Erythroblast (primary cell): ENCODE data around the gene TMEM179.
A peak's percentile ranks its signal among the peaks of the same experiment; 100 is the strongest.

Experiments
- DNase-seq, 2 experiments: peaks; one replicate each; lab custom pipeline; 2025; lab: John Stamatoyannopoulos, UW
- GATA1 ChIP-seq: IDR thresholded peaks from 2 replicates; pipeline ENCODE4 v1.6.1; 2011; ENCODE audit warnings: low read depth, mild to moderate bottlenecking, control low read depth, low read length, moderate library complexity
- POLR2A ChIP-seq: IDR thresholded peaks from 2 replicates; pipeline ENCODE4 v1.6.1; 2011; ENCODE audit warnings: mild to moderate bottlenecking, low read length

The TMEM179 gene

GRCh38 chr14:104571246-104571645 lies 33.3 kb downstream of the TMEM179 start:
- TF ChIP-seq POLR2A (no peak), GATA1 (no peak)
- DNase-seq: no peak

GRCh38 chr14:104569435-104569834 lies 35.1 kb downstream of the TMEM179 start:
- no peak for TF ChIP-seq GATA1
- no peak for TF ChIP-seq POLR2A
- no peak for DNase-seq

GRCh38 chr14:104568620-104569019 lies 36.0 kb downstream of the TMEM179 start:
- DNase-seq: no peak
- TF ChIP-seq GATA1 (no peak), POLR2A (no peak)

- DNase-seq: no peak
- TF ChIP-seq POLR2A (no peak), GATA1 (no peak)
Measured at GRCh38 chr14:104567957-104568225, 36.7 kb downstream of the TMEM179 start.

- DNase-seq: no peak
- TF ChIP-seq POLR2A (no peak), GATA1 (no peak)
Measured at GRCh38 chr14:104567141-104567956, 37.2 kb downstream of the TMEM179 start.

GRCh38 chr14:104564744-104565679 lies 39.6 kb downstream of the TMEM179 start:
- DNase-seq: no peak
- no peak for TF ChIP-seq GATA1
- TF ChIP-seq POLR2A: no peak

- TF ChIP-seq POLR2A: no peak
- no peak for TF ChIP-seq GATA1
- DNase-seq: peak; percentile 53 to 75
Measured at GRCh38 chr14:104563742-104564615, 40.6 kb downstream of the TMEM179 start.

GRCh38 chr14:104563191-104563741 lies 41.3 kb downstream of the TMEM179 start:
- no peak for DNase-seq
- TF ChIP-seq POLR2A (no peak), GATA1 (no peak)

GRCh38 chr14:104562606-104563005 lies 42.0 kb downstream of the TMEM179 start:
- DNase-seq: no peak
- no peak for TF ChIP-seq POLR2A
- no peak for TF ChIP-seq GATA1

- TF ChIP-seq POLR2A (no peak), GATA1 (no peak)
- DNase-seq: no peak
Measured at GRCh38 chr14:104561632-104562495, 42.7 kb downstream of the TMEM179 start.

- TF ChIP-seq POLR2A (no peak), GATA1 (no peak)
- no peak for DNase-seq
Measured at GRCh38 chr14:104561124-104561557, 43.4 kb downstream of the TMEM179 start.

- no peak for DNase-seq
- TF ChIP-seq POLR2A: no peak
Measured at GRCh38 chr14:104560586-104560945, 44.0 kb downstream of the TMEM179 start.
